Heart left ventricle (tissue), 13 donors: ENCODE measurements around the gene C16orf95.

Experiments
- CTCF ChIP-seq, 12 donors: fragments of 200-600 bp; sonication (generic) in 4 of 12; IDR thresholded peaks; one replicate each; pipeline versions ENCODE4 v1.5.0 to v1.8.0; 2018 to 2022; ENCODE audit warnings: antibody characterized with exemption in 12 of 12, mild to moderate bottlenecking in 5 of 12
- POLR2A ChIP-seq, 2 donors: fragments of 450-650 bp; IDR thresholded peaks; one replicate each; pipeline ENCODE4 v1.6.1; 2017; ENCODE audit warnings: antibody characterized with exemption in 2 of 2, mild to moderate bottlenecking in 2 of 2, moderate library complexity in 2 of 2
- donor health status: ischemic (EF 13 %, LVEDD 7.1; RV severe dilation, severe dysfunction).
- donor health status: DM: no; HTN: yes; CAD: no.
- donor health status: DM: no; HTN: no; CAD: no.
- donor health status: ischemic (EF 25% LVEDD 6.9; RV normal size, moderate dysfunction).
- donor health status: ischemic (EF 25% LVEDD 5.7; RV mildly dilated, moderate dysfunction).
- donor health status: ischemic (EF 35%, LVEDD 5.7; RV mildly dilated, moderate dysfunction).
- donor health status: nonischemic (EF 11% LVEDD 7.7; RV severe dilation, severe dysfunction).
- donor health status: DM: yes; HTN: yes; CAD: no.
- donor health status: PGD.
- donor health status: ischemic (EF 29% LVEDD 5.4; RV normal size, mild dysfunction).
- donor health status: nonischemic (EF 23%, LVEDD 6.1; RV moderate dilation, normal function).

GRCh38 chr16:87348616-87349157 lies 31.5 kb upstream of the C16orf95 start:
- TF ChIP-seq CTCF (IDR thresholded peaks at IDR 0.05) (no peak), POLR2A (IDR thresholded peaks at IDR 0.05) (no peak)
